Peyer's patch (tissue), 4 donors: Measurements from ENCODE around the gene GCLC. TPM values are rescaled to one million over a fixed set of nuclear protein-coding genes. Genes with fewer than 3 reads are reported as not detected.
"Not testable (repeated sequence)": the region's sequence is repeated elsewhere in the genome, so short reads cannot be mapped to it uniquely, and the experiment has no call there.

Experiments
- DNase-seq, 3 donors: peaks; one replicate each; pipeline ENCODE4 v3.0.0-alpha.2; 2017 to 2019
- H3K27ac ChIP-seq, 4 donors: fragments of 200-600 bp; sonication (generic); one replicate each; pipeline ENCODE4 v1.5.1; 2016 to 2019
- H3K27me3 ChIP-seq, 2 donors: fragments of 200-600 bp; sonication (generic); one replicate each; pipeline ENCODE4 v1.5.1; 2019
- H3K36me3 ChIP-seq, 3 donors: fragments of 200-600 bp; sonication (generic); one replicate each; pipeline ENCODE4 v1.5.1; 2016 to 2019
- H3K4me1 ChIP-seq, 4 donors: fragments of 200-600 bp; sonication (generic); one replicate each; pipeline ENCODE4 v1.5.1; 2016 to 2019
- H3K4me3 ChIP-seq, 4 donors: fragments of 200-600 bp; sonication (generic); 1 replicate in 3 of 4; 2 replicates in 1 of 4; pipeline ENCODE4 v1.5.1; 2016 to 2019; ENCODE audit warnings: mild to moderate bottlenecking in 1 of 4
- H3K9me3 ChIP-seq, 4 donors: fragments of 200-600 bp; sonication (generic); one replicate each; pipeline ENCODE4 v1.5.1; 2016 to 2019; ENCODE audit warnings: mild to moderate bottlenecking in 1 of 4
- POLR2A ChIP-seq, 2 donors: fragments of 450-650 bp; IDR thresholded peaks; one replicate each; pipeline ENCODE4 v1.5.1; 2017; ENCODE audit warnings: antibody characterized with exemption in 2 of 2, mild to moderate bottlenecking in 2 of 2, moderate library complexity in 2 of 2
- total RNA-seq, 4 donors: library from RNA; depleted of rRNA; stranded (reverse); fragments of >200 nt; gene quantifications; one replicate each; pipeline ENCODE4 v1.1.0, GENCODE V29; 2016
- TF ChIP-seq, protein P1 (sequence below), 6 experiments: fragments of 450-650 bp in 4 of 6; fragments of 200-600 bp in 2 of 6; sonication (generic) in 1 of 6; IDR thresholded peaks; one replicate each; pipeline ENCODE4 v1.5.1; 2017 to 2019; ENCODE audit warnings: antibody characterized with exemption in 6 of 6, mild to moderate bottlenecking in 3 of 6, moderate library complexity in 1 of 6

GCLC gene
- total RNA-seq, 4 donors from 2014 or later, result 77.5 to 143 (median 126) TPM

DNA sequence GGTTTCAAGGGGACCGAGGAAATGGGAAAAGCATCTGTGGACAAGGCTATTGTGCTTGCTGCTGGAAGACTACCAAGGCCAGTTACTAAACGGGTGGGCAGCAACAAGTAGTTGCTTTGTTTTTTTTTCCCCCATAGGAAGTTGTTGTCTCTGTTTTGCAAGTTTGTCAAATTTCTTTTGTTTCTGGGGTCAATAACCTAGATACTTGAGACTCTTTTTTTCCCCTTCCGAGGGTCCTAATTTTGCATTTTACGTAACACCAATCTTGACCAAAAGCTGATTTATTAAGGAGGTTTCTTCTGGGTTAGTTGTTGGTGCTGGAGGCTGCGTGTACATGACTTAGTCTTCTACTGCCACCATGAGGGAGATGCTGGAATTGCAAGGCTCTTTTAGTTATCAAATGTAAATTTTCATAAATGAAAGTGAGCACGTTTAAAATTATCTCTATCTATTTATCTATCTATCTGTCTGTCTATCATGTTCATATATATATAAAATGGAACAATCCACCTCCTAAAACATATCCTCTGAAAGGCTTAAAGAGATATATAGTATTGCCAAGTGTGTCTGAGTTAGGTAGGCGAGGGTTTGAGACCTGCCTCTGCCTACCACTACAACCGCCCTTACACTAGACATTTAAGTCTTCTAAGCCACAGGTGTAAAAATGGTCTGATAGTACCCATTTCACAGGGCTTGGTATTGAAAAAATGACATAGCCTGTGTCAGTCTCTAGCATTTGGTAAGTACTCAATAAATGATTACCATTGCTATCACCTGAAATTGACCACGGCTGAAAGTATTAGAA is 60.2 kb downstream of the GCLC start:
- no peak overlapping the region for H3K4me3 ChIP-seq
- peak in 2 of 3 donors; percentile 92 for DNase-seq
- H3K27ac ChIP-seq, result no peak overlapping the region
- H3K9me3 ChIP-seq, result no peaks in the 10 kb centered on the region
- no peaks in the 10 kb centered on the region for H3K36me3 ChIP-seq
- H3K27me3 ChIP-seq, result no peaks in the 10 kb centered on the region
- no peaks in the 10 kb centered on the region for H3K4me1 ChIP-seq
- TF ChIP-seq, protein P1, sequence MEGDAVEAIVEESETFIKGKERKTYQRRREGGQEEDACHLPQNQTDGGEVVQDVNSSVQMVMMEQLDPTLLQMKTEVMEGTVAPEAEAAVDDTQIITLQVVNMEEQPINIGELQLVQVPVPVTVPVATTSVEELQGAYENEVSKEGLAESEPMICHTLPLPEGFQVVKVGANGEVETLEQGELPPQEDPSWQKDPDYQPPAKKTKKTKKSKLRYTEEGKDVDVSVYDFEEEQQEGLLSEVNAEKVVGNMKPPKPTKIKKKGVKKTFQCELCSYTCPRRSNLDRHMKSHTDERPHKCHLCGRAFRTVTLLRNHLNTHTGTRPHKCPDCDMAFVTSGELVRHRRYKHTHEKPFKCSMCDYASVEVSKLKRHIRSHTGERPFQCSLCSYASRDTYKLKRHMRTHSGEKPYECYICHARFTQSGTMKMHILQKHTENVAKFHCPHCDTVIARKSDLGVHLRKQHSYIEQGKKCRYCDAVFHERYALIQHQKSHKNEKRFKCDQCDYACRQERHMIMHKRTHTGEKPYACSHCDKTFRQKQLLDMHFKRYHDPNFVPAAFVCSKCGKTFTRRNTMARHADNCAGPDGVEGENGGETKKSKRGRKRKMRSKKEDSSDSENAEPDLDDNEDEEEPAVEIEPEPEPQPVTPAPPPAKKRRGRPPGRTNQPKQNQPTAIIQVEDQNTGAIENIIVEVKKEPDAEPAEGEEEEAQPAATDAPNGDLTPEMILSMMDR (IDR thresholded peaks at IDR 0.05), result peak; percentile 73 to 98 (median 96)
- no peak for TF ChIP-seq POLR2A (IDR thresholded peaks at IDR 0.05)

DNA sequence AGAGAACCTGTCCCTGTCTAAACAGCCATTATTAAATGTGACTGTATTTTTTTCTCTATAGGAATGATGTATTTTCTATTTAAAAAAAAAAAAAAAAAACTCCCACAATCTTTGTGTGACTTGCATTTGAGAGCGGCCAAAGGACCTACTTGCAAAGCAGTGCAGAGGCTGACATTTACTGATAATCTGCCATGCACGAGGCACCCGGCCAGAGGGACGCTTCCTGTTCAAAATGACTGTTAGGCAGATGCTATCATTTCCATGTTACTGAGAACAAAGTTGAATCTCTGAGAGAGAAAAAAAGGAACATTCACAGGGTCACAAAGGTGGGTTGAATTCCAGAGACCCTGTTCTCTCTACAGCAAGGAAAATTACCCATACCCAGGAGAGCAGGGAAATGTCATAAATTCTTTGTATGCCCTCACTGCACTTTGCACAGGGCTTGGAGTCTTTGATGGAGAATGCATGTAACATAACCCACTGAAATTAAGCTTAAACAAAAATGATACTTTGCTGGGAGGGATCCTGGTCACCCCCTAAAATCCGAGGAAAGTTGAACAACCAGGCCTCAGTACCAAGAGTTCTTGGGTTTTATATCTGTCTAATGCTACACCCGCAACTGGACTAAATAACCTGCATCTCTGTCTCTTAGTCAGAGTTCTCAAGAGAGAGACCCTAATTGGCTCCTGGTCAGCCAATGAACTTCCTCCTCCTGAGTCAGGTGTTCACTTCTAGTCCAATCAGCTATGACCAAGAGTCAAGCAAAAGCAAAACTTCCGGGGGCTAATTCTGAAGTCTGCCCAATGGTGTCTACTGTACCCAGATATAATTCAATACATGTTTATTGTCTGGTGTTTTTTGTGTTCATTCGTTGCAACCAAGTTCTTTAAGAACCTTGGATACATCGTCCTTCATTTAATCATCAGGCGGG is 61.2 kb downstream of the GCLC start:
- Histone ChIP-seq H3K4me3 (no peak overlapping the region), H3K4me1 (no peaks in the 10 kb centered on the region), H3K27ac (no peak overlapping the region), H3K36me3 (no peaks in the 10 kb centered on the region), H3K9me3 (no peaks in the 10 kb centered on the region), H3K27me3 (no peaks in the 10 kb centered on the region)
- peak in 2 of 3 donors; percentile 58 to 60 for DNase-seq
- TF ChIP-seq, protein P1 (IDR thresholded peaks at IDR 0.05), result no peak
- no peak for TF ChIP-seq POLR2A (IDR thresholded peaks at IDR 0.05)

DNA sequence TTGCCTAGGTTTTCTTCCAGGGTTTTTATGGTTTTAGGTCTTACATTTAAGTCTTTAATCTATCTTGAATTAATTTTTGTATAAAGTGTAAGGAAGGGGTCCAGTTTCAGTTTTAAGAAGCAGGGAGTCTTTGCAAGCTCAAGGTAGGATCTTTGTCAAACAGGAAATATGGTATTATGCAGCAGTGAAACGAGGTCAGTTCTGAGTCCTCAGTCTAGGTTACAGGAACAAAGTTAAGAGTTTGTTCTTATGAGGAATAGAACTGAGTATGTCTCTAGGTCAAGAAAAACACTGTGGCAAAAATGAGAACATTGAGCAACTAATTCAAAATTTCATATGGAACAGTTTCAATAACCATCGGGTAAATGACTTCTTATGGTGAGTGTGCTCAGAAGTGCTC is 63.6 kb downstream of the GCLC start:
- Histone ChIP-seq H3K27ac (no peak overlapping the region), H3K4me3 (no peak overlapping the region), H3K4me1 (no peaks in the 10 kb centered on the region), H3K9me3 (no peaks in the 10 kb centered on the region), H3K27me3 (no peaks in the 10 kb centered on the region), H3K36me3 (no peaks in the 10 kb centered on the region)
- TF ChIP-seq, protein P1 (IDR thresholded peaks at IDR 0.05), result no peak
- DNase-seq, result no peak

DNA sequence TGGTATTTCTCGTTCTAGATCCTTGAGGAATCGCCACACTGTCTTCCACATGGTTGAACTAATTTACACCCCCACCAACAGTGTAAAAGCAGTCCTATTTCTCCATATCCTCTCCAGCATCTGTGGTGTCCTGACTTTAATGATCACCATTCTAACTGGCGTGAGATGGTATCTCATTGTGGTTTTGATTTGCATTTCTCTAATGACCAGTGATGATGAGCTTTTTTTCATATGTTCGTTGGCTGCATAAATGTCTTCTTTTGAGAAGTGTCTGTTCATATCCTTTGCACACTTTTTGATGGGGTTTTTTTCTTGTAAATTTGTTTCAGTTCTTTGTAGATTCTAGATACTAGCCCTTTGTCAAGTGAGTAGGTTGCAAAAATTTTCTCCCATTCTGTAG is 64.1 kb downstream of the GCLC start:
- not testable (repeated sequence) for H3K4me3 ChIP-seq, H3K36me3 ChIP-seq, H3K4me1 ChIP-seq, DNase-seq, H3K27me3 ChIP-seq, H3K9me3 ChIP-seq, H3K27ac ChIP-seq

DNA sequence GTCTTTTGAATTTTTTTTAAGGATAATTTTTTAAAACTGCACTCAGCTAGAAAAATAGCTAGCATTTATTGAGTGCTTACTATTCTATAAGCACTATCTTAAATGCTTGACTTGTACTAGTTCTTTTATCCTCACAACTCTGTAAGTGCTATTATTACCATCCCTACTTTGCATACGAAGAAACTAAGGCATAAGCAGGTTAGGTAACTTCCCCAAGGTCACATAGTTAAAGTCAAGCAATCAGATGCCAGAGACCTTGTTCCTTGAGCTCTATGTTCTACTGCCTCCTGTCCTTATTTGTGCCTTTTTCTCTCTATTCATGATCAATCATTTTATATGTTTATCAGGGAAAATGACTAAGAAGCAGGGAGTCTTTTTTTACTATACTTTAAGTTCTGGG is 65.0 kb downstream of the GCLC start:
- H3K27me3 ChIP-seq, result no peaks in the 10 kb centered on the region

More for the DNA sequence above, 65.0 kb downstream of the GCLC start:
- H3K4me3 ChIP-seq, result no peak overlapping the region
- H3K4me1 ChIP-seq, result no peaks in the 10 kb centered on the region
- TF ChIP-seq, protein P1 (IDR thresholded peaks at IDR 0.05), result no peak
- TF ChIP-seq POLR2A (IDR thresholded peaks at IDR 0.05), result no peak
- no peak overlapping the region for H3K27ac ChIP-seq
- no peaks in the 10 kb centered on the region for H3K9me3 ChIP-seq
- no peak for DNase-seq
- H3K36me3 ChIP-seq, result no peaks in the 10 kb centered on the region
